ENCODE data around the gene RASGRP2. TPM values are rescaled to one million over a fixed set of nuclear protein-coding genes. Genes with fewer than 3 reads are reported as not detected.

Gene RASGRP2
- total and polyA plus RNA-seq, 5 experiments from 2014 or later, result 168 to 682 (median 253) TPM

DNA sequence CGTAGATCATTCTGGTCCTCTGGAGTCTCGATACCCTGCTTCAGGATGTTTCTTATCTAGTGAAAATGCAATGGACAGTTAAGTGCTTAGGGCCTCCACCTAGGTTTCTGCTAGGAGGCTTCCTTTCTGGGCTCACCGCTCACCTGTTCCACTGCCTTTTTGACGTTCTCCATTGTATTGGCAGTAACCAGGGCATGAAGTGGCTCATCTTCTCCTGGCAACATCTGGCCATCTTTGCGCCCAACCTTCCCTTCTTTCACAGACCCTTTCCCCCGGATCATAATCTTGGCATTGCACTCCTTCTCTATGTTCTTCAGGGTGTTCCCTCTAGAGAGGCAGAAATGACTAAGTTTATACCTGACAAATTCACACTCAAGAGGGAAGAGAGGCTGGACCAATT lies 25.3 kb upstream of the RASGRP2 start:
- H3K36me3 Mint-ChIP-seq, result peaks cover 35 to 98% (median 65%) of the 10 kb centered on the region in 3 donors

DNA sequence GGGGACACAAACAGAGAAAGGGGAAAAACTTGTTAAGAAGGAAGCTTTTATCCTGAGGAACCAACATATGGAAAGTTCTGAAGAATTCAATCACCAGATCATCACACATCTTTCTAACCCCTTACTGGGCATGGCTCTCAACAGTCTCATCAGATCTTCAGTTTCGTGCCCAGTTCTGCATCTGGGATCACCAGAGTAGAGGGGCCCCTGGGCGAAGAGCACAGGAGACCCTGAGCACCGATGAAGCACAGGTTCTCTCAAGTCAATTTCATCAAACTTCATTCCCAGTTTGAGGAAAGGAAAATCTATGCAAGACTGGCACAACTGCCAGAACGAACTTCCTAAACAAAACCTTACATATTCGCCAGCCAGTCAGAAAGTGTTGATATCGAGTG lies 24.4 kb upstream of the RASGRP2 start:
- Mint-ChIP-seq H3K9me3 (no peaks in the 10 kb centered on the region), H3K27ac (peak overlapping the region; percentile 83 to 99 (median 94)), H3K27me3 (no peaks in the 10 kb centered on the region), H3K4me3 (peak overlapping the region in 9 of 10 donors; percentile 36 to 88 (median 78)), H3K36me3 (peaks cover 30 to 90% (median 61%) of the 10 kb centered on the region in 3 donors), H3K4me1 (peaks cover 46 to 98% (median 93%) of the 10 kb centered on the region in 4 donors)
- ATAC-seq, result no peak
- POLR2A ChIA-PET, result interaction anchor here (1.2 to 45.2 kb wide), 4 partner anchors 3 to 110 kb away, joined by 3 to 2320 read pairs (median 1163); partner anchors contain the start of genes PYGM, RASGRP2 and SF1
- DNase-seq, result peak in 1 of 10 donors; percentile 7

More for the DNA sequence above, 25.3 kb upstream of the RASGRP2 start:
- Mint-ChIP-seq H3K9me3 (no peaks in the 10 kb centered on the region), H3K27me3 (no peaks in the 10 kb centered on the region), H3K4me1 (peaks cover 43 to 98% (median 91%) of the 10 kb centered on the region in 4 donors), H3K27ac (peak overlapping the region; percentile 37 to 99 (median 88)), H3K4me3 (peak overlapping the region in 6 of 10 donors; percentile 9 to 67 (median 41))
- POLR2A ChIA-PET, result interaction anchor here (0.6 to 45.2 kb wide), 3 partner anchors 2 to 104 kb away, joined by 3 to 2320 read pairs (median 2320); partner anchors contain the start of genes PYGM, RASGRP2 and SF1
- ATAC-seq, result no peak
- DNase-seq, result peak in 1 of 10 donors; percentile 1

DNA sequence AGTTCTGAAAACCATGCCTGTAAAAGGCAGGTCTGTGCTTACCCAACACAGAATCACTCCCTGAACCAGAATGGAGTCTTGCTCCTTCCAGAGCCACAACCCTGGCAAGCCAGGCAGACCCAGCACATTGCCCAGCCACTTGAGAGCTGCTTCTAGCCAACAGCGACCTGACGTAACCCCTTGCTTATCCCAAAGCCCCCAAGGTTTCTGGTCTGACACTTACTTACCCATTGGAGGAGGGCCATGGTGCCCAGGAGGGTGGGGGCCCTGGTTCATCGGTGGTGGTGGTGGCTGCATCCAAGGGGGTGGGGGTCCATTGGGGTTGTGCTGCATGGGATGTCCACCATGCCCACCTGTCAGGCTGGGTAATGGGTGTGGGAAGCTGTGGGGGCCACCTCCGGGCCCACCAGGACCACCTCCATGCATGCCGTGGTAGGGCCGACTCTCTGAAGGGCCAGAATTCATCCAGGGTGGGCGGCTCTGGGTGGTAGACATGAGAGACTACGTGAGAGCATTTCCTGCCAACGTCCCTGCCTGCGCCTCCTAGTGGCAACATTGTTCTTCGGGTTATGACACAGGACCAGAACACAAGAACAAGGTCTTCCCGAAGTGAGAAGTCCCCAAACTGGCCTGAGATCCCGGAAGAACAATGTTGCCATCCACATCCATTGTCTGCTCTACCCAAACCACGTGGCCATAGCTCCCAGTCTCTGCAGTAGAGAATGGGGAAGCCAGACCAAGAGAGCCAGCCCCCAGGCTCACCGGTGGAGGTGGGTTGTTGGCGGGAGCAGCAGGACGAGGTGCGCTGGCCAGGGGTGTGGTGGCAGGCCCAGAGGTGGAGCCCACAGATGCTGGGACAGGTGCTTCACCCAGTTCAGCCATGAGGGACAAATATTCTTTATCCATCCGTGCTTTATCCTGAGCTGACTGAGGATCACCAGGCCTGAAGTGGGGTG lies 23.7 kb upstream of the RASGRP2 start:
- peaks cover 27 to 90% (median 55%) of the 10 kb centered on the region in 3 donors for H3K36me3 Mint-ChIP-seq
- POLR2A ChIA-PET, result interaction anchor here (1.2 to 45.2 kb wide), 4 partner anchors 3 to 110 kb away, joined by 3 to 2320 read pairs (median 1163); partner anchors contain the start of genes PYGM, RASGRP2 and SF1
- H3K4me3 Mint-ChIP-seq, result peak overlapping the region; percentile 53 to 88 (median 78)
- H3K4me1 Mint-ChIP-seq, result peaks cover 49 to 98% (median 93%) of the 10 kb centered on the region in 4 donors
- ATAC-seq (peak; percentile 15 to 30), DNase-seq (peak; percentile 66 to 93 (median 82))
- H3K27me3 Mint-ChIP-seq, result no peaks in the 10 kb centered on the region
- H3K9me3 Mint-ChIP-seq, result no peaks in the 10 kb centered on the region
- peak overlapping the region; percentile 83 to 99 (median 94) for H3K27ac Mint-ChIP-seq

- peak overlapping the region; percentile 83 to 99 (median 94) for H3K27ac Mint-ChIP-seq
- POLR2A ChIA-PET, result interaction anchor here (39.5 to 45.2 kb wide), 2 partner anchors 4 to 16 kb away, joined by 2320 read pairs; partner anchors contain the start of genes PYGM, RASGRP2 and SF1
- H3K27me3 Mint-ChIP-seq, result no peaks in the 10 kb centered on the region
- peak overlapping the region in 8 of 10 donors; percentile 38 to 88 (median 78) for H3K4me3 Mint-ChIP-seq
- no peak for ATAC-seq
- H3K36me3 Mint-ChIP-seq, result peaks cover 25 to 87% (median 49%) of the 10 kb centered on the region in 3 donors
- H3K4me1 Mint-ChIP-seq, result peaks cover 50 to 98% (median 93%) of the 10 kb centered on the region in 4 donors
- DNase-seq, result no peak
- H3K9me3 Mint-ChIP-seq, result no peaks in the 10 kb centered on the region
Measured at GRCh38 chr11:64766881-64767280, 22.9 kb upstream of the RASGRP2 start.

- ATAC-seq, result no peak
- peak overlapping the region; percentile 55 to 93 (median 84) for H3K4me3 Mint-ChIP-seq
- H3K36me3 Mint-ChIP-seq, result peaks cover 19 to 79% (median 43%) of the 10 kb centered on the region in 3 donors
- H3K27me3 Mint-ChIP-seq, result no peaks in the 10 kb centered on the region
- DNase-seq, result peak in 1 of 10 donors; percentile 26
- POLR2A ChIA-PET, result interaction anchor here (2.5 to 45.2 kb wide), 3 partner anchors 5 to 78 kb away, joined by 6 to 2320 read pairs (median 2320); partner anchors contain the start of genes CDC42BPG, PYGM, RASGRP2 and SF1
- H3K4me1 Mint-ChIP-seq, result peaks cover 47 to 98% (median 93%) of the 10 kb centered on the region in 4 donors
- H3K27ac Mint-ChIP-seq, result peak overlapping the region; percentile 73 to 99 (median 95)
- H3K9me3 Mint-ChIP-seq, result no peaks in the 10 kb centered on the region
Measured at GRCh38 chr11:64765851-64766665, 22.1 kb upstream of the RASGRP2 start.

DNA sequence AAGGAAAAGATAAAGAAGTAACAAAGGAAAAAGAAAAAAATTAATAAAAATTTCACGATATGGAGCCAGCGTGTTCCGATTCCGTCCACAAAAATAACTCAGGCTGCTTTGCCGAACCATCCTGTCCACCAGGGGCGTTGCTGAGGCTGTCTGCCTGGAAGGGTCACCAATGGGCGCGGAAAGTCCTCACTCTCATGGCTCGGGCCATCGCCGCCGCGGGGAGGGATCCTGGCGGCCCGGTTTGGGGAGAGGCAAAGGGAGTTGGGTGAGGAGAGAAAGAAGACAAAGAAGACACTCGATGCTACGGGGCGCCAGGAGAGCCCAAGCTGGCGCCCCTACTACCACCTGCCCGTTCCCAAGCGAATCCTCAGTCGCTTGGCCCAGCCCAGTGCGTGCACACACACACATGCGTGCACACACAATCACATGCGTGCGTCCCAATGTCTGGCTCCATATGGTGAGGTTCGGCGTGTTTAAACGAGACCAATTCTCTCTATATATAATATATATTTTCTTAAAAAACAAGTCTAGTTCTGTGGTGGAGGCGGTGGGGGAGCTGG lies 21.4 kb upstream of the RASGRP2 start:
- no peaks in the 10 kb centered on the region for H3K9me3 Mint-ChIP-seq
- peak overlapping the region; percentile 80 to 99 (median 92) for H3K27ac Mint-ChIP-seq
- ATAC-seq (no peak), DNase-seq (peak in 1 of 10 donors; percentile 41)
- H3K4me3 Mint-ChIP-seq, result peak overlapping the region; percentile 68 to 93 (median 84)
- peaks cover 19 to 74% (median 37%) of the 10 kb centered on the region in 3 donors for H3K36me3 Mint-ChIP-seq
- H3K4me1 Mint-ChIP-seq, result peaks cover 49 to 98% (median 93%) of the 10 kb centered on the region in 4 donors
- POLR2A ChIA-PET, result interaction anchor here (0.6 to 45.2 kb wide), 6 partner anchors 6 to 734 kb away, joined by 3 to 2320 read pairs (median 5); partner anchors contain the start of genes CDC42BPG, MALAT1, PYGM and RASGRP2
- no peaks in the 10 kb centered on the region for H3K27me3 Mint-ChIP-seq

GRCh38 chr11:64764753-64765152 lies 20.8 kb upstream of the RASGRP2 start:
- H3K27me3 Mint-ChIP-seq, result no peaks in the 10 kb centered on the region
- ATAC-seq, result no peak
- H3K4me3 Mint-ChIP-seq, result peak overlapping the region; percentile 68 to 93 (median 84)
- H3K4me1 Mint-ChIP-seq, result peaks cover 52 to 100% (median 95%) of the 10 kb centered on the region in 4 donors
- no peaks in the 10 kb centered on the region for H3K9me3 Mint-ChIP-seq
- peaks cover 19 to 68% (median 34%) of the 10 kb centered on the region in 3 donors for H3K36me3 Mint-ChIP-seq
- no peak for DNase-seq
- POLR2A ChIA-PET, result interaction anchor here (0.6 to 45.2 kb wide), 12 partner anchors 6 to 734 kb away, joined by 3 to 2320 read pairs (median 6); partner anchors contain the start of genes CDC42BPG, EHD1, MALAT1 and MEN1
- H3K27ac Mint-ChIP-seq, result peak overlapping the region; percentile 83 to 99 (median 92)

GRCh38 chr11:64764040-64764611 lies 20.2 kb upstream of the RASGRP2 start:
- Mint-ChIP-seq H3K27me3 (no peaks in the 10 kb centered on the region), H3K27ac (peak overlapping the region; percentile 83 to 99 (median 92)), H3K36me3 (peaks cover 14 to 62% (median 28%) of the 10 kb centered on the region in 3 donors), H3K9me3 (no peaks in the 10 kb centered on the region), H3K4me3 (peak overlapping the region; percentile 68 to 93 (median 84)), H3K4me1 (peaks cover 52 to 100% (median 95%) of the 10 kb centered on the region in 4 donors)
- DNase-seq (peak; percentile 54 to 94 (median 82)), ATAC-seq (peak; percentile 62 to 76)
- POLR2A ChIA-PET, result interaction anchor here (0.7 to 45.2 kb wide), 15 partner anchors 7 to 733 kb away, joined by 3 to 2320 read pairs (median 5); partner anchors contain the start of genes CDC42BPG, EHD1, MAP4K2 and MEN1

DNA sequence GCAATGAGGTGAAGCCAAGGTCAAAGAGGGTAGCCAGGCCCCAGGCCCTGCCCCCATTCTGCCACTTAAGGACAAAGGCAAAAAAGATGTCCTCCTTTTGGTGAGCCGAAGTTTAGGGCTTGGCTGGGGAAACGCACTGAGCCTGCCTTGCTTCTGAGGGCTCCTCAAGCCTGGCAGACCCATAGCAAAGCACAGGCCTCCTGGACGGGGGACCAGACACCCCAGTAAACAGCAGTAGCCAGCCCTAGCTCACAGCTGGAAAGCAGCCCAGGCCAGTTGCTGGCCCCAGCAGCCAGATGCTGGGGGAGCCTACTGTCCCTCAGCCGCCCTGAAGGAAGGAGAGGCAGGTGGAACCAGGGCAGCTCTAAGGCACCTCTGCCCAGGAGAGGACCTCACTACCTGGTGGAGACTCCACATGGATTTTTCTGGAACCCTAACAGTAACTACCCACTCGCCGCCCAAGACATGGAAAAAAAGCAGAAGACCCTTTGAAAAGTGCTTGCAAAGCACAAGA lies 19.6 kb upstream of the RASGRP2 start:
- peak overlapping the region; percentile 68 to 93 (median 84) for H3K4me3 Mint-ChIP-seq
- DNase-seq (peak in 3 of 10 donors; percentile 30 to 46 (median 45)), ATAC-seq (peak; percentile 3)
- POLR2A ChIA-PET, result interaction anchor here (0.7 to 45.2 kb wide), 15 partner anchors 7 to 734 kb away, joined by 3 to 2320 read pairs (median 4); partner anchors contain the start of genes EHD1, MAP4K2, MEN1 and POLA2
- no peaks in the 10 kb centered on the region for H3K9me3 Mint-ChIP-seq
- H3K27ac Mint-ChIP-seq, result peak overlapping the region; percentile 87 to 99 (median 92)
- H3K36me3 Mint-ChIP-seq, result peaks cover 14 to 56% (median 25%) of the 10 kb centered on the region in 3 donors
- H3K27me3 Mint-ChIP-seq, result no peaks in the 10 kb centered on the region
- peaks cover 51 to 98% (median 94%) of the 10 kb centered on the region in 4 donors for H3K4me1 Mint-ChIP-seq

Measured in naive thymus-derived CD8-positive, alpha-beta T cell (primary cell).